Brain pericyte (primary cell): ENCODE results near the gene TTC21A.

ENCODE experiments used
- DNase-seq: peaks from one replicate; pipeline ENCODE4 v3.0.0-alpha.2; 2012; ENCODE audit warnings: low read depth, low spot score

TTC21A gene

GRCh38 chr3:39097716-39098472 is 9.6 kb upstream of the TTC21A start:
- DNase-seq = no peak

DNA sequence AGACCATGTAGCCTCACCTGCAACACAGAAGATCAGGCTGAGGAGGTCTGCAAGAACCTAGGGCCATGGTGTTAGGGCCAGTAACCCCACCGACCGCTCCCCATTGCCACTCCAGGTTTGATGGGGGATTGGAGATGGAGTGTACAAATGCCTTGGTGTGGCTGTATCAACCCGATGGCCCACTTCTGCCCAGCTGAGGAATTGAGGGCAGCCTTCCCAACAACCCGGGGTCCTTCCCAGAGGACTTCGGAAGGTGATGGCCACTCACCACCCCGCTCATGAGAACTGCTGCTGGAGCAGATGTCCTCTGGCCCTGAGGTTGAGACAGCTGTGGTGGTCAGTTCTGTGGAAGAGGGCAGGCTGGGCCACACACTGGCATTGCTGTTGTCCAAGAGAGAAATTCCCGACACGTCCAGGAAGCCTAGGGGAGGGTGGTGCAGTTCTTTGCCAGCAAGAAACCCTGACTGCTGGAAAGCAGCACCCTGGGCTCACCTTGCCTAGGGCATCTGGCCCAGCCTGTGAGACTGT is 8.9 kb upstream of the TTC21A start:
- no peak for DNase-seq

- DNase-seq = no peak
These were observed 8.2 kb upstream of the TTC21A start for GRCh38 chr3:39099242-39099641.

GRCh38 chr3:39099738-39100499 is 7.6 kb upstream of the TTC21A start:
- DNase-seq = no peak

DNA sequence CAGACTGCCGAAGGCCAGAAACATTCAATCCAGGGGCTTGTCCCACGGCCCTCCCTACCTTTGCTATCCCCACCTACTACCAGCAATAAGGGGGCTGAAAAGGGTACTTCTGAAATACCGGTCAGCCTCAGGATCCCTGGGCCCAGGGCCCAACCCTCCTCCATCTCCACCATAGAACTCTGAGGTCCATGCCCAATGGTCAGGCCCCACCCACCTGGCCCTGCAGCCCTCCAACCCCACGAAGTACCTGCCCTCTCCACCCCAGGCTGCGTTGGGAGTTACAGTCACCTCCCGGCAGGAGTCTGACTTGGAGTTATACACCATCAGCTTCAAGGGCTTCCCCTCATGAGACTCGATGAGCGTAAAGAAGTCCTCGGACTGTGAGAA is 7.0 kb upstream of the TTC21A start:
- DNase-seq = no peak

- DNase-seq = no peak
These were observed 6.3 kb upstream of the TTC21A start for GRCh38 chr3:39101022-39101689.

GRCh38 chr3:39102504-39103323 is 4.8 kb upstream of the TTC21A start:
- no peak for DNase-seq

DNA sequence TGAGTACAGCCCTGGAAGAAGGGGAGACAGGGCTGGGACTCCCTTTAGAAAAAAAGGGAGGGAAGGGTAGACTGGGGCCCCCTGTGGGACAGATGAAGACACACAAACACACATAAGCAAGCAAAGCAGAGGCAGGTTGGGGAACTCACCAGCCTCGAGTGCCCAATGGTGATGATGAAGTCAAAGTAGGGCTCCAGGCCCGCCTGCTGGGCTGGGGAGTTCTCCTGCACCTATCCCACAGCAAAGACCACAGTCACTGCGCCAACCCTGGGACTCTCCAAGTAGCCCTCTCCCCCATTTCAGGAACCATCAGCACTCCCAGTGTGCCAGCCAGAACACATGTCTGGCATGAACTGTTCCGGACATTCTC is 4.2 kb upstream of the TTC21A start:
- no peak for DNase-seq

DNA sequence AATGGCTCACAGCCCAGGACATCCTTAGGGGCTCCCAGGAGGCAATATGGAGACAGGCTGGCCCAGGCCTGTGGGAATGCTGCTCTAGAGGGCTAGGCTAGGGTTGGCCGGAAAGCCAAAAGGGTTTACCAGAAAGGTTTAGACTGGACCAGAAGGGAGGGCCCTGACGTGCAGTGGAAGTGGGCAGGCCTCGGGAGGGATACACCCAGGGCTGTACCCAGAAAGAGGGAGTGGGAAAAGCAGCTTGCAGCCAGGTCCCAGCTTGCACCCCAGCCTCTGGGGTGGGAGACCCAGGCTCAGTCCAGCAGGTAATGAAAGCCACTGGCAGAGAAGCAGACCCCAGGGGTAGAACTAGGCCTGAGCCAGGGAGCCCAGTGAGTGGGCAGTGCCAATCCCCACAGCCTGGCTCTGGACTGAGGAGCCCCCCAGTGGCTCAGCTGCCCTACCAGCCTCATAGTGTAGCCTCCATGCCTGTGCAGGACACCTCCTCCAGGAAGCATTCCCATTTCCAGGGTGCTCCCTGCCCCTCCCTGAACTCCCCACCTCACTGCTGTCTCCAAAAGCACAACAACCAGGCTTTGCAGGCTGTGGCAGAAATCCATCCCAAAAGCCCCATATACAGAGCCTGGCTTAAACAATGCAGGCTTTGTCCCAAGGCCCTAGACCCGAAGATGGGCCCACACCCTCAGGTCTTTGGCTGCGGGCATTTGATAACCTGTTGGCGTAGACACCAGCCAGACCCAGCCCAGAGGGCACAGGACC is 3.5 kb upstream of the TTC21A start:
- no peak for DNase-seq

GRCh38 chr3:39104961-39105686 is 2.4 kb upstream of the TTC21A start:
- DNase-seq = no peak

- no peak for DNase-seq
These were observed 1.8 kb upstream of the TTC21A start for GRCh38 chr3:39105687-39106063.

DNA sequence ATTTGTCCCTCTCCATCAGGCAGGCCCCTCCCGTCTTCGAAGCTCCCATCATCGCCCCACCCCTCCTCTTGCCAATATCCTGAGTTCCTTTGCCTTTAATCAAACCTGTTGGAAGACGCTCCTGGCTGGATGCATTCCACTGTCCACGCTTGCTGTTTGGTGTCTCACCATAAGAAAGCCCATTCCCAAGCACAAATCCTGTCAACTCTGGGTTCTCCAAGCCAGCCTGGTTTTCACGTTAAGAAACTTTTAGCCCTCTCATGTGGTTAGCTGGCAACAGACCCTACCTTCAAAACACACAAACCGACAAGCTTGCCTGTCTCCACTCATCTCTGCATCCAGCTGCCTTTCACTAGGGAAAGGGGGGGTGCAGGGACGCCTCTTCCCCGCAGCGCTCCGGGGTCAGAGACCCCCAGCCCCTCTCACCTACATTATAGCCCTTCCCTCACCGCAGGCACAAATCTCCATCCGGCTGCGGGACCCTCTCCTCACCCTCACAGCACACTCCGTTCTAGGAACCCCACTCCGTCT is 1.1 kb upstream of the TTC21A start:
- no peak for DNase-seq

DNA sequence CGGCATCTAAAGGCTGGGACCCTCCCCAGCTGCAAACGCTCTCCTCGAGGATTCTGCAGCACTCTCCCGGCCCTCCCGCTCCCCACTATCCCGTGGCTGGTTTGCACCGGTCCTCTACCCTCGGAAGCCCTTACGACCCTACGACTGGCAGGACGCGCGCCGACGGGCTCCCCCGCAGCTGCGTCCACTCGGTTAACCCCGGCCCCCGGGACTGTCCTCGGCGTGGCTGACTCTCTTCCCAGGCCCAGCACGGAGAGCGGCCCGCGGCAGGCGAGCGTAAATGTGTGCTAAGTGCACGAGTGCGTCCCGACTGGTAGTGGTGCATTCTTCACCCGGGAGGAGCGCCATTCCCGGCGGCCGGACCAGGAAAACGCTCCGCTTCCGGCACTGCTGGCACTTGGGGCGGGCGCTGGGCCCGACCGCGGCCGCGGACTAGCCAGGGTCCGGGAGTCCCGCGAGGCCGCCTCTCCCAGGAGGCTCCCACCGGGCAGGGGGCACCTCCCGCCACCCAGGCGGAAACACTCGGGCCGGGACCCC is 561 bp upstream of the TTC21A start:
- DNase-seq = no peak

GRCh38 chr3:39108200-39108710 is 775 bp downstream of the TTC21A start:
- DNase-seq = no peak

GRCh38 chr3:39109086-39109485 is 1.6 kb downstream of the TTC21A start:
- no peak for DNase-seq

GRCh38 chr3:39110041-39110639 is 2.7 kb downstream of the TTC21A start:
- DNase-seq = no peak

GRCh38 chr3:39112113-39112512 is 4.6 kb downstream of the TTC21A start:
- DNase-seq = no peak

- no peak for DNase-seq
These were observed 5.1 kb downstream of the TTC21A start for GRCh38 chr3:39112535-39112934.

- no peak for DNase-seq
These were observed 5.8 kb downstream of the TTC21A start for GRCh38 chr3:39113291-39113690.
